ENCODE data around the gene STPG4. TPM values are rescaled to one million over a fixed set of nuclear protein-coding genes. Genes with fewer than 3 reads are reported as not detected.

Gene STPG4
- total and polyA plus RNA-seq, 2 of the 8 experiments (the other 6 are each of a cell fraction or from before 2014, with no cell fraction given), result 0.28 TPM; not detected in 1

DNA sequence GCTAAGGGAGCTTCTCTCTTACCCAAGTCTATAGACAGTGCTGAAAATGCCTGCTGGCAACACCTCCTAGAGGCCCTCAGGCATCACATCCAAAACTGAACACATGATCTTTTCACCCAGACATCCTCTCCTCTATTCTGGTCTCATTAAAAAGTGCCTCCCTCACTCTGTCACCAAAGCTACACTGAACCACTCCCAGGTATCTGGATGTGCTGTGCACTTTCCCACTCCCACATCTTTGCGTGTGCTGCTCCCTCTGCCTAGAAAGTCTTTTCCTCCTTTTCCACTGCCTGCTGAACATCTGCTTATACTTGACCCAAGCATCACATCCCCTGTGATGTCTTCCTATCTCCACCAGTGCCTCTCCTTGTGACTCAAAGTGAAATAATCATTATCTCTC is 26.1 kb upstream of the STPG4 start (continued):
- no peak for TF ChIP-seq CBX5 (IDR thresholded peaks at IDR 0.05; ENCODE audit: low read depth, low read length)
- no peak for TF ChIP-seq PHF8 (conservative IDR thresholded peaks at IDR 0.05; ENCODE audit: low read depth, low read length)
- no peak for TF ChIP-seq RFX5 (IDR thresholded peaks at IDR 0.05; ENCODE audit: borderline replicate concordance, low read depth, low read length)

Measured in H1 (cell line).